HG02759 (cell line): ENCODE measurements around the gene REXO5.
A peak's percentile ranks its signal among the peaks of the same experiment; 100 is the strongest.
"Not testable (repeated sequence)": the region's sequence is repeated elsewhere in the genome, so short reads cannot be mapped to it uniquely, and the experiment has no call there.

ENCODE experiments used
- ATAC-seq: cut with Tn5 transposase; IDR thresholded peaks from one replicate; pipeline ENCODE4 v1.9.1; 2021; ENCODE audit warnings: mild to moderate bottlenecking, moderate library complexity; ENCODE audit not compliant: unreplicated experiment

The REXO5 gene

DNA sequence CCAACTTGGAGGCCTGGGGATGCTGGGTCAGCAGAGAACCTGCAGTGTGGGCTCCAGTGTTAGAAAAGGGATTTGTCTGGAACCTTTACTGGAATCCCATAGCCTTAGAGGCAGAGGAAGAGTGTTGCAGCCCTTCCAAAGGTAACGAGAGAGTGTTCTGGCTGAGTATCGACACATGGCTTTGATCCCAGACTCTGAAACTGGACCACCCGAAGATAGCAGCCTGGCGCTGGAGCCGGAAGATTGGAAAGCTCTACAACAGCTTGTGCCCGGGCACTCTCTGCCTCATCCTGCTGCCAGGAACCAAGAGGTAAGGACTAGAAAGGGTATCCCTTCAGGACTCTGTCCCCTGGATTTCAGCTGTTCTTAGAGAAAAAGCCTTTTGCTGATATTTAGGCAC lies 39.7 kb downstream of the REXO5 start:
- no peak for ATAC-seq

DNA sequence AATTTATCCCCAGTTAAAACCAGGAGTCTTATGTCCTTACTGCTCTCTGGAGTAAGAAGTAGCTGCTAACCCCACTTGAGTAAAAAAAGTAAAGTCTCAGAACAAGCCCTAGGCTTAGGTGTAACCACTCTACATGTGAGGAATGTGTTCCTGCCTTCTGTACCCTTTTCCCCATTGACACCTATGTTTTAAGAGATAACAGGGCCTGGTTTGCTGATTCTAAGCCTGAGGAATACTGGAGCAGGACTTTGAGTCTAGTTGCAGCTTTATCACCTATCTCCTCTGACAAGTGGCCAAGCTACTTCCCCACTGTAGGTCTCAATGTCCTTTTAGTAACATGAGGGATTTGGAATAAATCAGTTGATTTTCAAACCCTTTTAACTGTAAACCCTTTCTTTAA lies 40.2 kb downstream of the REXO5 start:
- ATAC-seq = no peak

DNA sequence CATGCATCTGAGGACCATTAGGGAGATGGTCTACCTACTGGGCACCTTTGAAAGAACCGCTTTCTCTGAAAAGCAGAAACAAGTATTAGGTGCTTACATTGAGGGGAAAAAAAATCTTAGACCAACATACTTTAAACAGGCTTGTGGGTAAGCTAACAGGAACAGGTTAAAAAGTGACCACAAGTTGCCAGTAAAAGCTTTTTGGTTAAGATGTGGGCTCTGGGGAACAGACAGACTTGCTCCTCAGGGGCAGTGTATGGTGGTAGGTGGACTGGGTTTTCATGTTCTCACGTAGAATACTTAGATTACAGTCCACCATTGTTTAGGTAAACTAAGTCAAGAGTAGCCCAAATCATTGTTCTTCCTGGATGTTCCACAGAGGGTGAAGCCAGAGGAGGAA lies 41.2 kb downstream of the REXO5 start:
- ATAC-seq = no peak

DNA sequence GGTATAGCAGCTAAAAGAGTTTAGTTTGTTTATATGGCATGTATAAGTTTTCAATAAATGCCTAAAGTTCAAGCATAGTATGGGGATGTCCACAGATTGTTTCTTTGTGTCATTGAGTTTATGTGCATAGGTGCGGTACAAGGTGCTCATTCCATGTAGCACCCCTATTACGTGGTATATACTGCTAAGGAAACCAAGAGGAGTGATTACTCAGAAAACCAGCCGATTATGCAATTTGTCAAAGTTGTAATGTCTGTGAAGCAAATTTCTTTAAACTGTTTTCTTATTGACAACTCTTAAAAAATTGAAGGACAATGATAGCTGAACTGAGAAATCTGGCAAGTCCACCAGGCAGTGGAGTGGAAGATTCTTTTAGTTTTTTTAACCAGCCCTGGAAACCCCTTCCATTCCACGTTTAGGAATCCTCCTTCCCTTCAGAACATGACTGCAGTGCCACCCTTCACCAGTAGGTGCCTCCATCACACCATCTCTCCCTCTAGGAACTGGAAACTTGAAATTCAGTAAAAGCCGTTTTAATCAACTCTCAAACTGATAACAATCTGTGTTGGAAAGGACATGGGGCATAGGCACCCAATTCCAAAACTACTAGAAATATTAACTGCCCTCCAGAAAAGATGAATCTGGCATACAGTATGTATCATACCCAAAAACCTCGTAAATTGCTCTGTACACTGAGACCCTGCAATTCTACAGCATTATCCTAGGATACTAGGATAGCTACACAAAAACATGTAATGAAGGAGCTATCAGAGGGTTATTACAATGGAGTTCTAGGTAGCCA lies 43.5 kb downstream of the REXO5 start:
- ATAC-seq = no peak

DNA sequence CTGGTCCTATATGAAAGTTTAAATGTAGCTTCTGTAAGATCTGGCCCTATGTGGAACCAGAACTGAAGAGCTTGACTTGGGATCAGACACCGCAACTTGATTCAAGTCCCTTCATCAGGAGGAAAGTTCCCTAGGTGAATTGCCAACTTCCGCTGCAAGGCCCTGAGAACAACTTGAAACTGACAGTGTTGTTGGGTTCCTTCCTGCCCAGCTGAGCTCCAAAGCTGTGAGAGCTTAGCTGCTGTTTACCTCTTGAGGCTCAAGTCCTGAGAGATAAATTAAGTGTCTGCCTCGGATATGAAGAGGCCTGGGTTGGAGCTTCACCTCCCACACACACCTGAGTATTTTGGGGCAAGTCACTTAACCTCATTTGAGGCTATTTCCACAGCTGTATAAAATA lies 44.7 kb downstream of the REXO5 start:
- ATAC-seq = no peak

DNA sequence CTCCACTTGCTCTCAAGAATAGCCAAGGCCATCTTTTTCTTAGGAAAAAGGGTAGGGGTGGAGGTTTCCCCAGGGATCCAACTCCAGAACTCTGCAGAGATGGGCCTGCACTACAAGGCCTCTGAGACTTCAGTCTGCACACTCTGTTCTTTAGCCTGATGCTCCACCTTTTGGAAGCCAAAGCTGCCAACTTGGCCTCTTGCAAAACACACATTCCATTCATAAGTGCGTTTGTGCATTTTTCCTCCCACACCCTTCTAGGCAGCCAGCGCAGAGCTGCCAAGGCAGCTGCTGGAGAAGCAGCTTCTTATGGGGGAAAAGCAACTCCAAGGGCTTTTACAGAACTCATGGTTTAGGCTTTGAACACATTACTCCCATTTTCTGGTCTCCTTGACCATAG lies 45.3 kb downstream of the REXO5 start:
- ATAC-seq = no peak

DNA sequence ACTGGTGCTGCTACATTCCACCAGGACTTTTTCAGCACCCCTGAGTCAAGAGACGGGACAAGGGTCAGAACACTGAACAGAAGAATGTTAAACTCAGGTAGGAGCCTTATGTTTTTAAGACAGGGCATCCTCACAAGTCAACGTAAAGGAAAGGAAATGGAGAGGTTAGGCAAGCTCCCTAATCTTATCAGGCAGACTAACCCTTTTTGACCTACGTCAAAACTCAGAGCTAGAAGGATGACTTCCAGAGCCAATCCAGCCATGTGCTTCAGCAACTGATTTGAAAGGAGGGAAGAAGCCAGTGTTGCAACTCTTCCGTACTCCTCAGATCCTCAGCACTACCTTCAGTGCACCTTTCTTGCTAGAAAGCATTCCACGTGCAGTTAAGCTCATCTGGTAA lies 46.8 kb downstream of the REXO5 start:
- ATAC-seq = no peak

DNA sequence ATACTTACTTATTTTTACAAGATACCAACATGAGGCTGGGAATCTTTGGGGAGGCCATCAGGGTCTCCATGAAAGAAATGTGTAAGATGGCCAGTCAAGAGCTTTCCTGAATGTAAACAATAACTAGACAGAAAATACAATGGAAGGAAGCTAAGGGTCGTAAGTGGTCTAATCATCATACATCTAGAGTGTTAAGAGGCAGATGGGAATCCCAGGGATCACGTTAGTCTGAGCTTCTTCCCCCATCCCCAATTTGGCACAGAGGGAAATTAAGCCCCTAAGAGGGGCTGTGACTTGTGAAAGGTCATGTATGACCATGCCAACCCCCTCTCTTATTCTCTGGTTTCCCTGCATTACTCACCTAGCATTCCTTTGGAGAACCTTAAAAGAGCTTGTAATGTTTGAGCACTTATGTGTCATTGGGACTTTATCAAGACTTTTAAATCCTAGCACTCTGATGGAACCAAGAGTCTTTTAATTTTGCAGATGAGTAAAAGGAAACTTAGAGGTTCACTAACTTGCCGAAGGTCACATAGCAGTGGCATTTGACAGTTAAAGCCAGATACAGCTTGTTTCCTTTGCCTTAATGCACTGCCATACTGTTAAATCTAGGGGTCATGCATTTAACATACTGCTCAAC lies 47.8 kb downstream of the REXO5 start:
- no peak for ATAC-seq

DNA sequence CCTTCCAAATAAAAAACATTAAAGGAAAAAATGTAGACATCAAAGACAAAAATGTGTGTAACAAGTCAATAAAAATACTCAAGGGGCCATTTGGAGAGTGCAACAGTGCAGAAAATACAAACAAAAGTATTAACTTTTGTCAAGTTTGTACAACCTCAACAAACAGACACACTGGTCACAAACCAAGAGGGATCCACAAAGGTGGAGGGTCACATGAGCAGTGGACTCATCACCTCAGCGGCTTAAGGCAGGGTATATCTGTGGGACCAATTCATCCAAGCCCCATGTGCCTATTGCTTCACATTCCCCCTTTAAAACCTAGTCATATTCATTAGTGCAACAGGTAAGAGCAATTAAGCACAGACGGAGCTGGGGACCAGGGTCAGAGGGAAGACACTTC lies 48.6 kb downstream of the REXO5 start:
- no peak for ATAC-seq

DNA sequence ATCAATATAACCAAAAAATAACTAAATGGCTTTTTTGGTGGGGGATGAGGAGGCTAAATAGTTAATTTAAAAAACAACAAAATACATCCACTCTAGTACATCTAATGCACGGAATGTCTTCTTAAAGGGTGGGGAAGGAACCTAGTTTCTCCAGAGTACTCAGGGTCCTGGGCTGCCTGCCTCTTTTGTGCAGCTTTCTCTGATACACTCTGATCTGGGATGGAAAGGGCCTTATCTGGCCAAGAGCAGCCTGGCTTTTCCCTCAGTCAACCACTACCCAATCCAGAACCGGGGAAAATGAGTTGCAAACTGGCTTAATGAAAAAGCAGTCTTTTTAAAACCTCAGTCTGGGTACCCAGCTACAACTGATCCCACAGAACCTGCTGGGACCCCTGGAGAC lies 51.0 kb downstream of the REXO5 start:
- ATAC-seq = no peak

DNA sequence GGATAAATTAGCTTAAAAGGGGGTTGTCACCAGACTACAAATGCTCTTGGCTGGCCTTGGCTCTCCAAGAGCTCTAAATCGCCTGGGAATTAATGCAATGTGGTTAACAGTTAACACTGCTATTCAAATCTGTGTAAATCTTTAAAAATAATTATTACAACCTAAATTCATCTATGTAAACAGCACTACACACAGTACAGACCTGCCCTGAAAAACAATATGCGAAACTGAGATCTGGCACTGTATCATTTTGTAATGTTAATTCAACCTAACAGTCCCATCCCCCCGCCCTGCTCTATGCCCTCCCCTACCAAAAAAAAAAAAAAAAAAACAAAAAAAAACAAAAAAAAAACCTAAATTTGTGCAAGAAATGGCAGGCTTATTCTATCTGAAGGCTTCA lies 52.9 kb downstream of the REXO5 start:
- no peak for ATAC-seq

DNA sequence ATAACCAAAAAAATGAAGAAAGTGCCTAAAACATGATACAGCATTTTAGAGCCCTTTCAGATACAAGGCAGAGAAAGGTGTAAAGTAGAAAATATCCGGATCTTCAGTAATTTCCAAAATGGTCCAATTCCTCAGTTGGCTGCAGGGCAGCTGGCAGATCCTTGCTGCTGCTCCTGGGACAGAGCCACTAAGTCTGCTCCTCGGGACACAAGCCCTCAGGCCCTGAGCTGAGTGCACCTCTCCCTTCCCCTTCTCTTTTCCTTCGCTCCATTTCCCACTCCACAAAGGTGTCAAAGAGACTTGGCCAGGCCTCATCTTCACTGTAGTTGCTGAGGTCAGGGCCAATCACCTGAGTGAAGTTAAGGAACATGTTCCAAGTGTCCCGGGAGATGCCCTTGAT lies 53.4 kb downstream of the REXO5 start:
- no peak for ATAC-seq

DNA sequence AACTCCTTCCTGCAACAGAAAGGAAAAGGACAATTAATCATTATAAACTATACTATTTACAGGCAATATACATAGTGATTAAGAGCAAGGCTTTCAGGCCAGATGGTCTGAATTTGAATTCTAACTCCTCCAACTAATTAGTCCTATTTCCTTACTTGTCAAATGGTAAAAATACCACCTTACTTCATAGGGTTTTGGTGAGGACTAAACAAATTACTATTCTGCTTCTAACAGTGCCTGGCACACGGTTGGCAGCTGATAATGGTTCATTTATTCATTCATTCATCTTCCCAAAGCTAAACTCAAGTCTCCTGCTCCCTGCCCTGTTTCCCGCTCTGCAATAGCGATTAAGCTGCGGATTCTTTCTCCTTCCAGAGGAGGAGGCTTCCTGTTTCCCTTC lies 54.0 kb downstream of the REXO5 start:
- no peak for ATAC-seq

DNA sequence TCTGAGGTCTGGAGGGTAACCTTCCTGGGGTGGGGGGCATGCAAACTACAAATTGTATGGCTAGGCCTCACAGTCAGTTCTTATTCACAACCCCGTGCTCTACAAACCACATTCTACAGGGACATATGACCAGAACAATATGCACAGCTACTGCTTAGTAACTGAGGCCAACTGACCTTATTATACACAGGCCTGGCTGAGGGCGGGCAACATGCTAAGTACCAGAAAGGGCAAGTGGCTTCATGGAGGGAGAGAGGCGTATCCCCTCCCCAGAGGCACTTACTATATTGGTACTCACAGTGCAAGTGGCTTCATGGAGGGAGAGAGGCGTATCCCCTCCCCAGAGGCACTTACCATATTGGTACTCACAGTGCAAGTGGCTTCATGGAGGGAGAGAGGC lies 54.7 kb downstream of the REXO5 start:
- ATAC-seq = not testable (repeated sequence)

DNA sequence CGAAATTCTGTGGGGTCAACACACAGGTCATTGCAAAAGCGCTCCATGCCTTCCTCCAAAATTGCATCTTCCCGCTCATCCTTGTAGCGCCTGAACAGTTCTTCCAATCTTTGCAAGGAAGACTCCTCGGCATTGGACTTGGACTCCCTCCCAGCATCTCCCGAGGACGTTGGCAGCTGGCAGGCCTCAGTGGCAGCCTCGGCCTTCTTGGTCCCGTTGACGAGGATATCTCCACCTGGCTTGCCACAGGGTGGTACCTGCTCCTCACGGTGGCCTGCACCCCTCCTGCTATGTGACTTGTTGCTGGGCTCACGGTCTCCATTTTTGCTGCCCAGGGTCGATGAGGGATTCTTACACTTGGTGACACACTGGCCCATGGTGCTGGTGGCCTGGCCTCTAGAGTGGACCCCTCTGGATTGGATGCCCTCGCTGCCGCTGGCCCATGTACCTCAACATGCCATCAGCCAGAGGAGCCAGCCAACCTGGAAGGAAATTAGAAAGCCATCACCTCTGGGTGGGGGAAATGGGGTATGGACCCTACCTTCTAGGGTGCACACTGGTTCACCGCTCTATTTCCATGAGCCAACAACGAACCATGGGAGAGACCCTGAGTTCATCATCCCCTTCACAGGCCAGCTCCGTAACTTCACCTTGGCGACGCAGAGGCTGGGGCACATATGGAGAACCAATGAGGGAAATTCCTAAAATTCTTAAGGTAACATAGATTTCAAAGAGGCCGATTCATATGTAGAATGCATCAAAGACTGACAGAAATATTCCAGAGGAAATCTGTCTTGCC lies 56.0 kb downstream of the REXO5 start:
- ATAC-seq = no peak

DNA sequence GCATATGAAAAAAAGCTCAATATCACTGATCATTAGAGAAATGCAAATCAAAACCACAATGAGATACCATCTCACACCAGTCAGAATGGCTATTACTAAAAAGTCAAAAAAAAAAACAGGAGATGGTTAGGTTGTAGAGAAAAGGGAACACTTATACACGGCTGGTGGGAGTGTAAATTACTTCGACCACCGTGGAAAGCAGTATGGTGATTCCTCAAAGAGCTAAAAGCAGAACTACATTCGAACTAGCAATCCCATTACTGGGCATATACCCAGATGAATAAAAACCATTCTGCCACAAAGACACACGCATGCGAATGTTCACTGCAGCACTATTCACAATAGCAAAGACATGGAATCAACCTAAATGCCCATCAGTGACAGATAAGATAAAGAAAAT lies 58.0 kb downstream of the REXO5 start:
- ATAC-seq = not testable (repeated sequence)

DNA sequence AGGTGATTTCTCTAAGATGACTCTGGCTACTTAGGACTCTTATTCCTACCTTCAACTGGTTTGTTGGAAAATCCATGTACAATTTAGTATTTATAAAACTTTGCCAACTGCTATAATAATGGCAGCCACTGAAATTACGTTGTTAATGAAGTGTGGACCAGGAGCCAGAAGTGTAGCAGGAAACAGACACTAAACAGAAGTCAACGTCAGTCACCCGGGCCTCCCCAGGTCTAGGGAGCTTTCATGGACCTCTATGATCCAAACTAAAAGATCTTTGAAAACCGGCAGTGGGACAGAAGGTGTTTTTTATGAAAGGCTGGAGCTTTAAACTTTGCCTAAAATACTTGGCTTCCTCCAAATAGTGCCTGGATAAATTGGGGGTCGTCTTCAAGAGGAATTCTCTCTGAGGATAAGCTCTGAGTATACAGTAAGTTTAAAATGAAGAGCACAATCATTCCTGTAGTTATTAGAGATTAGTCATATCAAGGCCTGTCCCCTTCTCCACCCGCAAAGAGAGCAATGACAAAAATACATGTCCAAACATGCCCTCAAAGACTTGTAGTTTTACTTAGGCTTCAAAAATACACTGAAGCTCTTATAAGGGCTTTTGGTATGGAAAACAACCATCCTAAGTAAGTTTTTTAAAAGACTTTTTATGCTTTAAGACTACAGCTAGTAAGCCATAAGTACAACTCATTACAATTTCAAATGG lies 59.2 kb downstream of the REXO5 start:
- ATAC-seq = peak; percentile 66

DNA sequence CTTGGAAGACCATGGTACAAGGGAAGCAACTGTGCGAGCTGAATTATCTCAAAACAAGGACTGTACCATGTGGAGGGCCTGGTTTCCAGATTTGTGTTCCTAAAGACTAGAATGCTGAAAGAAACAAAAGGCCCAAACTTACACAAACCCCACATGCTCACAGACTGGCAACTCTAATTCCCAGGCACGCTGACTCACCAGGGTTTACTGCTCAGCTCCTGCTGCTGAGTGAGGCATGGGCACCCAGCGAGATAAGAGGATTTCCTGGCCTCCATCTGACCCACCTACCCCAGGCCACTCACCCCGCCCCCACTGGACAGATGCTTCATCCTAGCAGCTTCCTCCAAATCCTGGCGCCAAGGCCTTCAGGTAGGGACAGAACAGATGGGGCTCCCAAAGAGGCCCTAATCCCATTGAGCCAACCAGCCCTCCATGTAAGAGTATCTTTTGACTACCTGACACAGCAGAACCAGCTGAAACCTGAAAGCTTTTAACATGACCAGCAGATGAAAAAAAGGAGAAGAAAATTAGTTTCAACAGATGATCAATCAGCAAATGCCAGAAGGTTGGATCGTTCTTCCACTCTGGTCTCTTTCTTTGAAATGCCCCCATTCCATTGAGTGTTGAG lies 59.9 kb downstream of the REXO5 start:
- no peak for ATAC-seq

DNA sequence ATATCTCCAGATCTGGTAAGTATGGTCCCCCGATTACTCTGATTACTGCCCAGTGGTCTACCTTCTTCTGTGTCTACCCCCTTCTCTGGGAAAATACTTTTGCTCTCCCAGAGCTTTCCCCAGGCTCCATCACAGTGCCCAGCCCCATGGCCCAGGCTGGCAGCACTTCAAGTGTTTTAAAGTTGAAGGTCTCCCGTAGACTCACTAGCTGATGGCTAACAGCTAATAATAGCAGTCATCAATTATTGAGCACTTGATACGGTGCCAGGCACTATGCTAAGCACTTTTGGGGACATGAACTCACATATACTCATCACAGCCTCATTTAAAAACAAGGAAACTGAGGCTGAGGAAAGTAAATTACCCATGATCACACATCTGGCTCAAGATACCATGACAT lies 60.5 kb downstream of the REXO5 start:
- ATAC-seq = no peak

DNA sequence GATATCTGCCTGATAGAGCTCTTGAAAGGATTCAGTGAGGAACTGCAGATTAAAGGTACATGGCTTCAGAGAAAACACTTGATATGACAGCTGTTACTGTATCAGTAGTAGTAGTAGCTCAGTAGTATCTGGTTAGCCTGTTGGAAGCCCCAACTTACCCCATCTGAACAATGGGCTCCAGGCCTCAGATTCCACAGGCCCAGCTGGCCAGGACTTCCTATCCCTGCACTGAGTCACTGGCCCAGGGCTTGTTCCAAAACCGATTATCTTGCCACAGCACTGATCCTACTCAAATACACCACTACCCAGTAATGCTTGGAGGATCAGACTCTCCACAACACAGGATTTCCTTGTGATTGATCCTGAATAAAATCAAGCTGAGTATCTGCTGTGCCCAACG lies 61.3 kb downstream of the REXO5 start:
- ATAC-seq = no peak

DNA sequence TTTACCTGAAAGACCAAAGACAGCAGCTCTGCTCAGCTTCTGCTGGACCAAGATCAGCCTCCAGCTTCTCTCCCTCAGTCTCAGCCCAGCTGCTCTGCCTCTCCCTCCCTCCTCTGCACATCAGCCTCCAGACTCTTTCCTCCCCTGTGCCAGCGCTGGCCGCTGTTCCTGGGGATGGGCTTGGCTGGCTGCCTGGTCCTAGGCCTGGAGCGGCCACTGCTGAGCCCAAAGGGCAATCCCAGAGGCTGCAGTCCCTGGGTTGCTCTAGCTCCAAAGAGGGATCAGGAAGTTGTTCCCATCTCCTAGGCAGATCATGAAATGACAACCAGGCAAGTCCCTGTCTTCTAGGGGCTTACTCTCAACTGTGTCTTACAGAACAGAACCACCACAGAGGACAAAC lies 62.6 kb downstream of the REXO5 start:
- ATAC-seq = no peak
